AG04450 (cell line): ENCODE measurements around the gene SLC39A9. TPM values are rescaled to one million over a fixed set of nuclear protein-coding genes. Genes with fewer than 3 reads are reported as not detected.
"Not testable (repeated sequence)": the region's sequence is repeated elsewhere in the genome, so short reads cannot be mapped to it uniquely, and the experiment has no call there.

Source experiments
- CTCF ChIA-PET: fragments of 300-600, 350-600 bp; formaldehyde crosslinking; extraction: SDS; loops from one replicate; lab custom pipeline; 2022; ENCODE audit warnings: antibody characterized with exemption, inconsistent platforms; lab: Charles Lee
- POLR2A ChIA-PET: fragments of 350-600 bp; formaldehyde crosslinking; extraction: SDS; loops from one replicate; lab custom pipeline; 2021; ENCODE audit warnings: antibody characterized with exemption, inconsistent platforms; lab: Yijun Ruan, JAX
- DNase-seq: peaks from one replicate; pipeline ENCODE4 v3.0.0-alpha.2; 2011; ENCODE audit warnings: low read depth, low spot score
- H3K27ac ChIP-seq: one replicate; pipeline ENCODE4 v1.5.1; 2012; ENCODE audit warnings: low read depth, low read length, control low read depth
- H3K27me3 ChIP-seq: one replicate; pipeline ENCODE4 v1.6.0; 2012; ENCODE audit warnings: low read length; ENCODE audit not compliant: control insufficient read depth, insufficient read depth
- H3K4me3 ChIP-seq: 2 replicates; pipeline ENCODE4 v1.5.1; 2011; ENCODE audit warnings: mild to moderate bottlenecking, low read depth, low read length, control low read depth
- H3K9me3 ChIP-seq: 2 replicates; pipeline ENCODE4 v1.5.1; 2012; ENCODE audit warnings: low read length; ENCODE audit not compliant: control insufficient read depth, insufficient read depth
- CTCF ChIP-seq: IDR thresholded peaks from 2 replicates; pipeline ENCODE4 v1.5.1; 2011; ENCODE audit warnings: low read depth, low read length, control low read depth, inconsistent platforms
- polyA plus RNA-seq: library from polyadenylated mRNA; depleted of rRNA; stranded (reverse); fragments of >200 nt; gene quantifications from 2 replicates; pipeline ENCODE4 v1.2.3, GENCODE V29; 2011

The SLC39A9 gene
- polyA plus RNA-seq, 1 experiment: 82.2 TPM

- Histone ChIP-seq H3K9me3 (no peaks in the 10 kb centered on the region), H3K27me3 (no peaks in the 10 kb centered on the region), H3K4me3 (no peak overlapping the region), H3K27ac (no peak overlapping the region)
- ChIA-PET POLR2A (no interaction called here), CTCF (interaction anchor here (2.2 kb wide), 1 partner anchor 135 kb away, joined by 11 read pairs; no protein-coding TSS in a partner anchor)
- DNase-seq: no peak
- no peak for TF ChIP-seq CTCF
These were observed 20.2 kb upstream of the SLC39A9 start for GRCh38 chr14:69378274-69378673.

- Histone ChIP-seq H3K4me3 (no peak overlapping the region), H3K27ac (no peak overlapping the region), H3K27me3 (no peaks in the 10 kb centered on the region), H3K9me3 (no peaks in the 10 kb centered on the region)
- CTCF ChIA-PET: interaction anchor here (0.7 to 2.4 kb wide), 2 partner anchors 144 to 181 kb away, joined by 3 to 9 read pairs; no protein-coding TSS in a partner anchor
- POLR2A ChIA-PET: no interaction called here
- TF ChIP-seq CTCF: no peak
- no peak for DNase-seq
These were observed 11.2 kb upstream of the SLC39A9 start for GRCh38 chr14:69387311-69387710.

GRCh38 chr14:69391400-69391799 lies 7.1 kb upstream of the SLC39A9 start:
- H3K27ac ChIP-seq, H3K4me3 ChIP-seq, H3K9me3 ChIP-seq, DNase-seq, CTCF ChIA-PET, H3K27me3 ChIP-seq: not testable (repeated sequence)
- POLR2A ChIA-PET: interaction anchor here (0.6 kb wide), 1 partner anchor 144 kb away, joined by 3 read pairs; no protein-coding TSS in a partner anchor

- Histone ChIP-seq H3K27me3 (no peaks in the 10 kb centered on the region), H3K9me3 (no peaks in the 10 kb centered on the region), H3K27ac (no peak overlapping the region), H3K4me3 (no peak overlapping the region)
- no peak for TF ChIP-seq CTCF
- POLR2A ChIA-PET: interaction anchor here (0.7 kb wide), 1 partner anchor 51 kb away, joined by 4 read pairs; no protein-coding TSS in a partner anchor
- no peak for DNase-seq
- CTCF ChIA-PET: interaction anchor here (2.1 kb wide), 1 partner anchor 150 kb away, joined by 8 read pairs; no protein-coding TSS in a partner anchor
These were observed 6.0 kb upstream of the SLC39A9 start for GRCh38 chr14:69392481-69392880.

GRCh38 chr14:69395929-69396328 lies 2.6 kb upstream of the SLC39A9 start:
- Histone ChIP-seq H3K27me3 (no peaks in the 10 kb centered on the region), H3K27ac (no peak overlapping the region), H3K9me3 (peaks cover 3% of the 10 kb centered on the region), H3K4me3 (no peak overlapping the region)
- ChIA-PET CTCF (interaction anchor here (0.9 kb wide), 1 partner anchor 153 kb away, joined by 4 read pairs; no protein-coding TSS in a partner anchor), POLR2A (no interaction called here)
- DNase-seq: no peak
- no peak for TF ChIP-seq CTCF
